ENCODE data around the gene MCOLN2.
"Not testable (repeated sequence)": the region's sequence is repeated elsewhere in the genome, so short reads cannot be mapped to it uniquely, and the experiment has no call there.

MCOLN2 gene

GRCh38 chr1:84939761-84940160, 57.2 kb downstream of the MCOLN2 start:
- DNase-seq, result no peak

GRCh38 chr1:84939151-84939550, 57.8 kb downstream of the MCOLN2 start:
- DNase-seq, result no peak

- peak in 4 of 6 experiments; percentile 11 to 72 (median 49) for DNase-seq
Measured at GRCh38 chr1:84936116-84936810, 60.6 kb downstream of the MCOLN2 start.

GRCh38 chr1:84933011-84933611, 63.8 kb downstream of the MCOLN2 start:
- no peak for DNase-seq

GRCh38 chr1:84930831-84931230, 66.1 kb downstream of the MCOLN2 start:
- DNase-seq, result no peak

GRCh38 chr1:84930329-84930728, 66.6 kb downstream of the MCOLN2 start:
- no peak for DNase-seq

- DNase-seq, result no peak
Measured at GRCh38 chr1:84929581-84929980, 67.3 kb downstream of the MCOLN2 start.

GRCh38 chr1:84928979-84929378, 67.9 kb downstream of the MCOLN2 start:
- DNase-seq, result peak in 1 of 6 experiments; percentile 3

GRCh38 chr1:84923317-84923716, 73.6 kb downstream of the MCOLN2 start:
- no peak for DNase-seq

- DNase-seq, result no peak
Measured at GRCh38 chr1:84920159-84920558, 76.8 kb downstream of the MCOLN2 start.

- DNase-seq, result no peak
Measured at GRCh38 chr1:84919461-84919970, 77.4 kb downstream of the MCOLN2 start.

GRCh38 chr1:84918726-84919336, 78.1 kb downstream of the MCOLN2 start:
- no peak for DNase-seq

GRCh38 chr1:84916897-84917296, 80.0 kb downstream of the MCOLN2 start:
- DNase-seq, result no peak

- DNase-seq, result no peak
Measured at GRCh38 chr1:84913555-84913892, 83.4 kb downstream of the MCOLN2 start.

- DNase-seq, result no peak
Measured at GRCh38 chr1:84912726-84913554, 84.0 kb downstream of the MCOLN2 start.

- DNase-seq, result not testable (repeated sequence)
Measured at GRCh38 chr1:84908746-84909464, 88.0 kb downstream of the MCOLN2 start.

- DNase-seq, result no peak
Measured at GRCh38 chr1:84907095-84907827, 89.7 kb downstream of the MCOLN2 start.

- DNase-seq, result not testable (repeated sequence)
Measured at GRCh38 chr1:84902727-84903126, 94.2 kb downstream of the MCOLN2 start.

GRCh38 chr1:84899969-84900368, 96.9 kb downstream of the MCOLN2 start:
- no peak for DNase-seq

GRCh38 chr1:84896279-84896678, 100.6 kb downstream of the MCOLN2 start:
- no peak for DNase-seq

GRCh38 chr1:84892705-84893618, 104.0 kb downstream of the MCOLN2 start, which contains the start of gene LPAR3:
Gene LPAR3, minus strand, starts transcription at chr1:84893206. Its CDS starts 27,086 bp downstream, at chr1:84866120.
- DNase-seq, result peak in 3 of 6 experiments; percentile 3 to 19 (median 12)

Data from stimulated activated naive CD4-positive, alpha-beta T cell (primary cell).